GM12892 (cell line): Measurements from ENCODE around the gene LANCL3.

Source experiments
- POLR2A ChIP-seq: IDR thresholded peaks from 2 replicates; pipeline ENCODE4 v1.6.1; 2011; ENCODE audit warnings: low read depth, low read length, control low read depth
- POLR2AphosphoS5 ChIP-seq: IDR thresholded peaks from 2 replicates; pipeline ENCODE4 v1.6.1; 2011; ENCODE audit warnings: low read depth, low read length, control low read depth
- TAF1 ChIP-seq: IDR thresholded peaks from 2 replicates; pipeline ENCODE4 v1.6.1; 2011; ENCODE audit warnings: low read depth, mild to moderate bottlenecking, control low read depth, low read length, borderline replicate concordance

- no peak for TF ChIP-seq POLR2A
- TF ChIP-seq POLR2AphosphoS5: no peak
- no peak for TF ChIP-seq TAF1
Measured at GRCh38 chrX:37580080-37580479, 8.6 kb downstream of the LANCL3 start.
